ENCODE measurements around the gene UBL4B. TPM values are rescaled to one million over a fixed set of nuclear protein-coding genes. Genes with fewer than 3 reads are reported as not detected.

Gene UBL4B
- total and polyA plus RNA-seq, 2 donors (not counting 3 experiments of a cell fraction or from before 2014, with no cell fraction given): not detected

DNA sequence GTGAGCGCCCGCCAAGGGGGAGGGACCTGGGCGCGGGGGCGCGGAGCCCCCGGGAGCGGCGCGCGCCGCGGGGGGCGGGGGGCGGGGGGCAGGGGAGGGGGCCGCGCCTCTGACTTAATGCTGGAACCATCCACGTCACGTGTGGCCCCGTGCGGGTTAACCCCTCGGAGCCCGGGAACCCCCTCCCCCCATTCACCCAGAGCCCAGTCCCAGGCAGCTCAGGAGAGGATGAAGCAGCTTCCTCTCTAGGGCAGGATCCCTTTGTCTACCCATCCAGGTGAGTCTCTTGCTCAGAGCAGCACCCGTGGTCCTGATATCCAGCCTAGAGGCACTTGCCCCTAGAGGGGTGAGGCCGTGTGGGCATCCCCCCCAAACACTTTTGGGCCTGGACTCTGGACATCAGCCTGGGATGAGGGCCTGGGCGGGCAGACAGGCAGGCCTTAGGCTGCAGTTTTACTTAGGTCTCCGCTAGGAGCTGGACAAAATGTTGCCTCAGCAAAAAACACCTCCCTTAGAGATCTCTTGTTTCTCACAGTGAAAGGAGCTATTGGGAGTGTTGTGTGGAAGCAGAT is 41.5 kb upstream of the UBL4B start, which contains the start of gene ALX3:
Gene ALX3 (minus strand): TSS at position 2 of the 572 bp plus-strand sequence. CDS start 60 bp downstream, outside the sequence.
- ChIA-PET CTCF (interaction anchor here (1.1 to 4.4 kb wide), 6 partner anchors 11 to 389 kb away, joined by 3 to 23 read pairs (median 4); no protein-coding TSS in a partner anchor), POLR2A (no interaction called here)
- Histone ChIP-seq H3K27ac (ENCODE audit: insufficient read depth, low read depth, low read length) (no peak within 1 kb of the TSS), H3K79me2 (ENCODE audit: control insufficient read depth, insufficient read depth, low read length) (no peaks in the 10 kb centered on the region), H3K36me3 (ENCODE audit: control insufficient read depth in 2 of 2, extremely low read depth in 1 of 2, insufficient read depth in 2 of 2, low read length in 2 of 2) (no peaks in the 10 kb centered on the region), H3K27me3 (ENCODE audit: control insufficient read depth in 2 of 2, insufficient read depth in 2 of 2, low read length in 2 of 2) (peaks cover 76 to 89% of the 10 kb centered on the region in 2 experiments), H3K9me3 (replicated peaks; ENCODE audit: control insufficient read depth, insufficient read depth, low read length) (no peaks in the 10 kb centered on the region), H3K9me1 (replicated peaks; ENCODE audit: control insufficient read depth, extremely low read depth, insufficient read depth, low read length) (no peaks in the 10 kb centered on the region), H3K9ac (replicated peaks; ENCODE audit: extremely low read depth, insufficient read depth, low read length) (no peak within 1 kb of the TSS), H3K4me2 (ENCODE audit: insufficient read depth, low read length) (no peak within 1 kb of the TSS), H3K4me1 (ENCODE audit: control insufficient read depth, extremely low read depth, insufficient read depth, low read length) (no peaks in the 10 kb centered on the region), H2AFZ (ENCODE audit: low read depth, low read length) (no peak within 1 kb of the TSS), H3K4me3 (replicated peaks in 1 of 3; ENCODE audit: insufficient read depth in 1 of 3, low read depth in 1 of 3, low read length in 3 of 3) (no peak within 1 kb of the TSS), H4K20me1 (replicated peaks; ENCODE audit: control insufficient read depth, extremely low read depth, insufficient read depth, low read length) (no peaks in the 10 kb centered on the region)
- FAIRE-seq (peak; percentile 28), DNase-seq (ENCODE audit: low read depth, low spot score) (no peak)
- TF ChIP-seq GATA2 (IDR thresholded peaks at IDR 0.05; ENCODE audit: insufficient read depth, insufficient read length, low read depth, low read length) (no peak), MYC (IDR thresholded peaks at IDR 0.05; ENCODE audit: low read depth, low read length) (no peak), EZH2 (IDR thresholded peaks at IDR 0.05; ENCODE audit: borderline replicate concordance, low read depth, low read length, severe bottlenecking) (no peak), CTCF (IDR thresholded peaks at IDR 0.05; ENCODE audit: extremely low read depth in 1 of 2, insufficient read depth in 1 of 2, low read depth in 1 of 2, low read length in 2 of 2) (no peak), FOS (IDR thresholded peaks at IDR 0.05; ENCODE audit: borderline replicate concordance, insufficient read depth, low read length) (no peak), POLR2A (IDR thresholded peaks at IDR 0.05; ENCODE audit: low read depth, low read length) (no peak), POLR2AphosphoS5 (IDR thresholded peaks at IDR 0.05; ENCODE audit: insufficient read depth, low read depth, low read length) (no peak), JUN (IDR thresholded peaks at IDR 0.05; ENCODE audit: borderline replicate concordance, insufficient read depth, insufficient read length, low read depth) (no peak)
- TF ChIP-seq, protein P1, sequence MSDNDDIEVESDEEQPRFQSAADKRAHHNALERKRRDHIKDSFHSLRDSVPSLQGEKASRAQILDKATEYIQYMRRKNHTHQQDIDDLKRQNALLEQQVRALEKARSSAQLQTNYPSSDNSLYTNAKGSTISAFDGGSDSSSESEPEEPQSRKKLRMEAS (IDR thresholded peaks at IDR 0.05; ENCODE audit: insufficient read depth, insufficient read length): no peak
- BruUV-seq (replicated peaks): no TSS peak
- intact Hi-C loops (cut with micrococcal nuclease) (no loop called here), dilution Hi-C loops (cut with MboI; ENCODE audit: extremely low pct_ligation_motif_present, low sequenced_read_pairs) (no loop called here)

All from endothelial cell of umbilical vein (primary cell).